DMS53 treated with DMSO at 0.1 percent for 48 hours (cell line): ENCODE results near the gene MAVS.

Source experiments
- DNase-seq: peaks from one replicate; lab custom pipeline; 2025; ENCODE audit not compliant: unreplicated experiment; lab: John Stamatoyannopoulos, UW

The MAVS gene

DNA sequence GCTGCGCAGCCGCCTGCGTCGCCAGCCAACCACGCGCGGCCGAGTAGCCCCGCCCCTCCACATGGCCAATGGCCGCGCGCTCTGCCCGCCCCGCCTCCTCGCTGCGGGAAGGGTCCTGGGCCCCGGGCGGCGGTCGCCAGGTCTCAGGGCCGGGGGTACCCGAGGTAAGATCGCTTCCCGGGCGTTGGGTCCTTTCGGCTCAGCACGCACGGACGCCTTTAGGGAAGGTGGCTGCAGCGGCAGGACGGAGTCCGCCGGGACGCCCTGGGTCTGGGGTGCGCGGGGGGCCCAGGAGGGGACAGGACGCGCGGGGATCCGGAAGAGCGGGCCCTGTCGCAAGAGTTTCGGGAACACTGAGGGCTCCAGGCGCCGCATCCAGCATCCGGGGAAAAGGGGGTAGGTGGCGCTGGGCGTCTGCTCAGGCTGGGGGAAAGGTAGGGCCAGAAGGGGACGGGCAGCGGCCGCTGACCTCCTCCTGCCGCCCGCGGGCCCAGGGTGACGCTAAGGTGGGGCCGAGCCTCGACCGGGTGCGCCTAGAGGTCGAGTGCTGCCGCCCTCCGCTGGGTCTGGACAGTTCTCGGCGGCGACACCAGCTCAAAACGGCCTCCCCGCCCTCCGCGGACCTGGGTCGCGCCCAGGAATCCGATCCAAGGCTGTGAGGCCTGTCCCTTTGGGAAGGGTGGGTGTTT, at the start of gene MAVS:
TSS of gene MAVS (plus strand) at position 95 of the 689 bp plus-strand sequence. CDS start 7,791 bp downstream, outside the sequence.
- peak; percentile 77 for DNase-seq

DNA sequence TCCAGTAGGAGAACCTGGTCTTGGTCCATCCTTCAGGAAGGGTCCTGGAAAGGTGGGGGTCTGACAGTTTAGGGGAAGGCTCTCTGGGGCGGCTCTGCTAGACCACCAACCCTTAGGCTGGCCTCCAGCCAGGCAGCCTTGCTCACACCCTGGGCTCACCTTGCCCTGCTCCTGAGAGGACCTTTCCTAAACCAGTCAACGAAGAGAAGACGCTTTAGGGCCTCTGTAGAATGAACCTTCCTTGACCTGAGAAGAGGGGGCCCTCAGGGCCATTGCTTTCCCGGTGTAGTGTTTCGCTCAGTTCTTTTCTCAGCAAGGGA, 49.4 kb upstream of the MAVS start:
- DNase-seq = no peak

DNA sequence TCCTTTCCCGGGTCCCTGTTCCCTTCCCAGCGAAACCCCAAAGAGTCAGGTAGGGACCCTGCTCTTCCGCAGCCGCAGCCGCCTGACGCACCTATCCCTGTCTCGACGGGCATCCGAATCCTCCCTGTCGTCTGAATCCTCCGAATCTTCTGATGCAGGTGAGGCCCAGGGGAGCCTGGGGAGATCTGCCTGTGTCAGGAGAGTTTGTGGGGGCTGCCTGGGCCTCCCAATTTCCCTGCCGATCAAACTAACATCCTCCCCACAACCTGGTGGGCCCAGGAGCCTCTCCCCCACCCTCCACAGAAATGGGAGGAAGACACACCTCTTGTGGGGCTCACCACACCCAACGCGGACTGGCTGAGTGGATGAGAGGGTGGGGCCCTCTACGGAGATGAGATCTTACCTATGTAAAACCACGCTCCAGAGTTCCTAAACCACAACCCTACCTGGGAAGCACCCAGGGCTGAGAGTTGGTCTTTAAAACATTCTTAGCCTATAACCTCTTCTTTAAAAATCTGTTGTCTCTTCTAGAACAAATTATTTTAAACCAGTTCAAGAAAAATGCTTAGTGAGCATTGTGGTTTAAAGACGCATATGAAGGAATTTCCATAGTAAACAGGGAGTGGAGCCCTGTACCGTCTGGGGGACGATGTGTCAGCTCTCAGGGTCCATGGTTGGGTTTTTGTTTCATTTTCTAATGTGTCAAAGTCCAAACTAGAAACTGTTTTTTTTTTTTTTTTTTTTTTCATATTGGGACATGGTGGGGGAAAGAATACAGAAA, 48.9 kb upstream of the MAVS start:
- no peak for DNase-seq

DNA sequence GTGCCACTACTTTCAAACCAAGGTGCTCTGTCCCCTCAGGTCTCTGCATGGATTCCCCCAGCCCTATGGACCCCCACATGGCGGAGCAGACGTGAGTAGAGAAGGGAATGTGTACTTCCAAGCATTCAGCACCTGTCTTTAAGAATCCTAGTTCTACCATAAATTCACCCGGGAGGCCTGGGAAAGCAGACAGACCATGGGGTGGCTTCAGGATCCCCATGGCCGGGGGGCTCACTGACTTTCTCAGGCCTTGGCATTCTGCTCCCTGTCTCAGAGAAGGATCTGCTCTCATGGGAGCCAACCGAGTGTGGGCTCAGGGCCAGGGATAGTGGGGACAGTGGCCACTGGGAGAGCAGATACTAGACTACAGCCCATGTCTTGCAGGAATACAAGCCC, 48.3 kb upstream of the MAVS start:
- no peak for DNase-seq

DNA sequence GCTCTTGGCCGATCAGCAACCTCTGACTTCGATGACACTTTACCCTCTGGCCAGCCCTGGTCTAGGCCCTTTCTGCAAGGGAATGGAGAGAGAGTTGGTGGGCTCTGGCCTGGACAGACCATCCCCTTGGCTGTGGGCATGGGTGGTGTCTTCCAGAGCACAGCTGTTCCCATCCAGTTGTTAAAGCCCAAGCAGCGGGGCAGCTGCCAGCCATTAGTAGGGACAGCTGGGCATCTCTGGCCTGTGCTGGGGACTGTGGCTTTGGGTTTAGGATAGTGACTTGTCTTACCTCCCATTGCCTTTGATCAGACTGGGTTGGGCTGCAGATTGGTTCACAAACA, 47.8 kb upstream of the MAVS start:
- DNase-seq = no peak

DNA sequence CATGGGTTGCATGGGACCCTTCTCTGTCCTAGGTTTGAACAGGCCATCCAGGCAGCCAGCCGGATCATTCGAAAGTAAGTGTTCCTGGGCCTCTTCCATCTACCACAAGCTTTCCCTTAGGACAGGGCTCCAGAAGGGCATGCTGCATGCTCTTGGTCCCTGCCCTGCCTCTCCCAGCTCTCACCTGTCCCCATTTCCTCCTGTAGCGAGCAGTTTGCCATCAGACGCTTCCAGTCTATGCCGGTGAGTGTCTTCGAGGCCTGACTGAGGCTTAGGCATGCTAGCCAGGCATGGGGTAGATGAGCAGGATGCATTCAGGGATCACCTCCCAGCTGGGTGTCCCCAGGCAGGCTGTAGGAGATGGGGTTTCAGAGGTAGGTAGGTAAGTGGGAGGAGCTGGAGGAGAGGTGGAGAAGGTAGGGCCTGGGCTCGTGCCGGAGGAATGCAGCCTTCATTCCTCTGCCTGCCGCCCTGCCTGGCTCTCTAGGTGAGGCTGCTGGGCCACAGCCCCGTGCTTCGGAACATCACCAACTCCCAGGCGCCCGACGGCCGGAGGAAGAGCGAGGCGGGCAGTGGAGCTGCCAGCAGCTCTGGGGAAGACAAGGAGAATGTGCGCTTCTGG, 46.3 kb upstream of the MAVS start:
- DNase-seq = peak; percentile 33

DNA sequence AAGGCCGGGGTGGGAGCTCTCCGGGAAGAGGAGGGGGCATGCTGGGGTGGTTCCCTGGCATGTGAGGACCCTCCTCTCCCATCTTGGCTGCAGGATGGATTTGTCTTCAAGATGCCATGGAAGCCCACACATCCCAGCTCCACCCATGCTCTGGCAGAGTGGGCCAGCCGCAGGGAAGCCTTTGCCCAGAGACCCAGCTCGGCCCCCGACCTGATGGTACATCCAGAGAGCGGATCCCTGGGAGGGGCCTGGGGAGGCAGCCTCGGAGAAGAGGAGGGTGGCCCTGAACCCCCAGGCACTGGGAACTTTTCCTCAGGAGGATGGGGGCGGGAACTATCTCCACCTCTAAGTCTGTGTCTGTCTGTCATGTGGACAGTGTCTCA, 45.8 kb upstream of the MAVS start:
- DNase-seq = no peak

GRCh38 chr20:3801299-3801698, 45.3 kb upstream of the MAVS start:
- DNase-seq = no peak

GRCh38 chr20:3801846-3802245, 44.8 kb upstream of the MAVS start:
- DNase-seq = no peak

DNA sequence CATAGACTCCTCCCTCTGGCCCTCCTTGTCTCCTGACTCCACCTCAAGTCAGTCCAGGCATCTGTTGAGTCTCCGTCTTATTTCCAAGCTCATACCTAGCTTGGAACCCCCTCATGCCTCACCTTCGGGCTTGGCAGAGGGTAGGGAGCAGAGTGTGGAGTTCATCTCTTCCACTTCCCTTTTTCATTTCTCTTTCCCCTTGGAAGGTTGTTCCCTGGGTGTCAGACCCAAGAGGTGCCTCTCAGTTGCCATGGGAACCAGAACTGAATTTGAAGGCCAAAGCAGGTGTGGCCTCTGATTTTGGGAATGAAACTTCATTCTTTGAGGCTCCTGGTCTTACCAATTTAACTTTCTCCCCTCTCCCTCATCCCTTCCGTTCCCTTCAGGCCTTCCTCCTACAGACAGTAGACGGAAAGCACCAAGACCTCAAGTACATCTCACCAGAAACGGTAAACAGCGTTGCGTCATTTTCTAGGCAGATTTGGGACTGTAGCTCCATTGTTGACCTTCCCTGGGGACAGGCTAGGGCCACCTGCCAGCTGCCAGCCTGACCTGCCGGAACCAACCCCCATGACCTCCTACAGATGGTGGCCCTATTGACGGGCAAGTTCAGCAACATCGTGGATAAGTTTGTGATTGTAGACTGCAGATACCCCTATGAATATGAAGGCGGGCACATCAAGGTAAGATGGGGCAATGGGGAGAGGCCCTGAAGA, 44.0 kb upstream of the MAVS start:
- DNase-seq = peak; percentile 84

GRCh38 chr20:3803289-3803688, 43.3 kb upstream of the MAVS start:
- no peak for DNase-seq

- no peak for DNase-seq
Measured at GRCh38 chr20:3803854-3804253, 42.8 kb upstream of the MAVS start.

DNA sequence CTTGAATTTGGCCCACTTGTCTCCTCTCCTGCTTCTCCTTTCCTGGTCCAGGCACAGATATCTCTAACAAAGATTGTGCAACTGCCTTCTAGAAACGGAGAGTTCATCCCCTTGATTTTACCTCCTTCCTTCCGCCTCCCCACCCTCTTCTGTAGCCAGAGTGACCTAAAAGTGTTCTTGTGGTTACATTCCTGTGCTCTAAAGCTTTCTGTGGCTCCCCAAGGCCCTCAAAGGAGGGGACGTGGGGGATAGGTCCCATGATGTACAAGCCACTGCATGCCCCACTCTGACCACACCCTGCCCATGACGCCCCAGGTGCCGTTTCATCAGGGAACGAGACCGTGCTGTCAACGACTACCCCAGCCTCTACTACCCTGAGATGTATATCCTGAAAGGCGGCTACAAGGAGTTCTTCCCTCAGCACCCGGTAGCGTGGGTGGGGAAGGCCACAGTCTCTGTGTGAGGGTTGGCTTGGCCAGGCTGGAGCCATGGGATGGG, 42.3 kb upstream of the MAVS start:
- DNase-seq = no peak

DNA sequence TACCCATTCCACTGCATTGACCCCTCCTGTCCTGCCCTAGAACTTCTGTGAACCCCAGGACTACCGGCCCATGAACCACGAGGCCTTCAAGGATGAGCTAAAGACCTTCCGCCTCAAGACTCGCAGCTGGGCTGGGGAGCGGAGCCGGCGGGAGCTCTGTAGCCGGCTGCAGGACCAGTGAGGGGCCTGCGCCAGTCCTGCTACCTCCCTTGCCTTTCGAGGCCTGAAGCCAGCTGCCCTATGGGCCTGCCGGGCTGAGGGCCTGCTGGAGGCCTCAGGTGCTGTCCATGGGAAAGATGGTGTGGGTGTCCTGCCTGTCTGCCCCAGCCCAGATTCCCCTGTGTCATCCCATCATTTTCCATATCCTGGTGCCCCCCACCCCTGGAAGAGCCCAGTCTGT, 41.9 kb upstream of the MAVS start:
- no peak for DNase-seq

- DNase-seq = no peak
Measured at GRCh38 chr20:3808544-3808943, 38.1 kb upstream of the MAVS start.

DNA sequence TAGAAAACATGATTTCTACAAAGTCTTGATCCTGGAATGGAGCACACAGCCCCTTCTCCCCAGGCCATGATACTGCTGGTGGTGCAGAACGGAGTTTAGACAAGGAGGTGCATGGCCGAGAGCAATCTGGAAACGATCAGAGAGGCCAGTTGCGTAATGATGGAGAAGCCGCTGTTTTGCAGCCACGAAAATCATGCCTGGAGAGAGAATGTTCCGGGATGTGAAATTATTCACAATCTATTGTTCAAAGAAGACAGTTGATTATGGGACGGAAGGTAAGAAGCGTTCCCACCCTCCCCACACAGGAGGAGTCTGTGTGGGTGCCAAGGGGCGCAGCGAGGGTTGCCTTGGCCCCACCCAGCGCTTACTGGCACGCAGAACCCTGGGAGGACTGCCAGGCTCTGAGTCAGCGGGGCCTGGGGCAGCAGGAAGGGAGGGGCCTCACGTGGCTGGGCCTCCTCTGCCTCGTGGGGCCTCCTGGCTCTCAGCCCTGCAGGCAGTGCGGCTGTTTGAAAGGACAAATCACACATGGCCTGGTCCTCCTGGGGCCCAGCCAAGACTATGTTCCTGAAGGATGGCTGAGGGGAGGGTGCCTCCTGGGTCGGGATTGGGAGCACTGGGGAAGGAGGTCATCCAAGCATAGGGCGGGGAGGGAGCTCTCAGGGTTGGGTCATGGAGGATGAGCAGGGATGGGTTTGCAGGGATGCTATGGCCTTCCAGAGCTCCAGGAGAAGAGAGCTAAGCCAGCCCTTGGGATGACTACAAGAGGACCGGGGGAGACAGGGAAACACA, 35.0 kb upstream of the MAVS start:
- DNase-seq = peak; percentile 91

- DNase-seq = no peak
Measured at GRCh38 chr20:3812259-3812681, 34.4 kb upstream of the MAVS start.

DNA sequence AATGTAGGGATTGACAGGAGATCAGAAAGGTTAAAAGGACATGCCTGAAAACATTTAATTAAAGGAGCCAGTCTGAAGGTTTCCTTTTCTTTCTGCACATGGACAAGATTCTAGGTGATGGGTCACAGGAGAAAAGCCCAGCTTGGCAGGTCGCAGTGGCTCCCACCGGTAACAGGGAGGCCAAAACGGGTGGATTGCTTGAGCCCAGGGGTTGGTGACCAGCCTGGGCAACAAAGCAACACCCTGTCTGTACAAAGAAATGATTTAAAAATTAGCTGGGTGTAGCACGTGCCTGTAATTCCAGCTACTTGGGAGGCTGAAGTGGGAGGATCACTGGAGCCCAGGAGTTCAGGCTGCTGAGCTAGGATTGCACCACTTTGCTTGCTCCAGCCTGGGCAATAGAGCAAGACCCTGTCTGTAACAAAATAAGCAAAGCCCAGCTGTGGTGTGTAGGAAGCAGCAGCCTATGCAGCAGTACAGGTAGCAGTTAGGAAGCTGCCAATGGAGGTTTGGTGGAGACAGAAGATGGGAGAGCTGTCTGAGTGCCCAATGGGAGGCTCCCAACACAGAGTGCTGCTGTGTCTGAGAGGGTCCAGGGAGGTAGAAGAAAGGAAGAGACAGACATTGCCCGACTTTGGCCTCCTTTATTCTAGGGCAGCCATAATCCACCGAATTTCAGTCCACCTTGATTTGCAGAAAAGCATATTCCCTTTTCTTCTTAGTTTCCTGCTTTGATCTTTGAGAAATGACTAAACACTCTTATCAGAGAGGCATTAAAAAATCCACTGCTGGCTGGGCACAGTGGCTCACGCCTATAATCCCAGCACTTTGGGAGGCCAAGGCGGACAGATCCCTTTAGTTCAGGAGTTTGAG, 33.4 kb upstream of the MAVS start:
- DNase-seq = no peak

GRCh38 chr20:3813848-3814581, 32.6 kb upstream of the MAVS start:
- DNase-seq = no peak
